GM21737 (cell line): ENCODE results near the gene RAPGEF2.

Experiments used
- ATAC-seq: cut with Tn5 transposase; IDR thresholded peaks from one replicate; pipeline ENCODE4 v1.9.1; 2021; ENCODE audit warnings: mild to moderate bottlenecking, moderate library complexity; ENCODE audit not compliant: unreplicated experiment

RAPGEF2 gene

GRCh38 chr4:159396151-159396550, 293.3 kb downstream of the RAPGEF2 start:
- ATAC-seq: no peak

DNA sequence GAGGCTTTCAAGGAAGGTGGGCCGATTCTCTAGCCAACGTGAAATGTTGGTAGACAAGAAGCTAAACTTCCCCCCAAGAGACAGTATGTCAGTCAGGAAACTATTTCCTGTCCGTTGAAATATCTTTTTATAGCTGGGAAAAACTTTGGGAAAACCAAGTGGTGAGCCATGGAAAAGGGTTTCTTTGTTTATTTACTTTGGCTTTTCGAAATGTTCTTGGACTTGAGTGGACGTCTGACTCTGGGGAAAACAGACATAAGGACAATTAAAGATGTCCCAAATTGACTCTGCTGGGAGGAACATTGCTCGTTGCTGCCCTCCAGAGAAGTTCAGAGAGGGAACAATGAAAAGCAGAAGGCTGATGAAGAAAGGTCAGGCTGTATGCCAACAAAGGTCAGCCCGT, 295.4 kb downstream of the RAPGEF2 start:
- ATAC-seq: no peak

- ATAC-seq: no peak
Measured at GRCh38 chr4:159400558-159401225, 297.8 kb downstream of the RAPGEF2 start.

GRCh38 chr4:159401226-159401712, 298.4 kb downstream of the RAPGEF2 start:
- ATAC-seq: no peak

- no peak for ATAC-seq
Measured at GRCh38 chr4:159401791-159402380, 299.0 kb downstream of the RAPGEF2 start.
